ENCODE data around the gene SHB. TPM values are rescaled to one million over a fixed set of nuclear protein-coding genes. Genes with fewer than 3 reads are reported as not detected.
A peak's percentile ranks its signal among the peaks of the same experiment; 100 is the strongest.

SHB gene
- total and polyA plus RNA-seq, 2 donors (not counting 3 experiments of a cell fraction or from before 2014, with no cell fraction given): 13.4 to 24.9 TPM

GRCh38 chr9:37965116-37965515 lies 103.9 kb downstream of the SHB start:
- POLR2A ChIA-PET: no interaction called here
- no peak overlapping the region for H3K4me3 ChIP-seq (replicated peaks in 1 of 3; ENCODE audit: insufficient read depth in 1 of 3, low read depth in 1 of 3, low read length in 3 of 3)
- no peaks in the 10 kb centered on the region for H3K27me3 ChIP-seq (ENCODE audit: control insufficient read depth in 2 of 2, insufficient read depth in 2 of 2, low read length in 2 of 2)
- H3K4me1 ChIP-seq (ENCODE audit: control insufficient read depth, extremely low read depth, insufficient read depth, low read length): peaks cover 49% of the 10 kb centered on the region
- DNase-seq (ENCODE audit: low read depth, low spot score) (no peak), FAIRE-seq (peak; percentile 61)
- H3K9me3 ChIP-seq (replicated peaks; ENCODE audit: control insufficient read depth, insufficient read depth, low read length): no peaks in the 10 kb centered on the region
- H3K9me1 ChIP-seq (replicated peaks; ENCODE audit: control insufficient read depth, extremely low read depth, insufficient read depth, low read length): no peaks in the 10 kb centered on the region
- H2AFZ ChIP-seq (ENCODE audit: low read depth, low read length): no peak overlapping the region
- intact Hi-C loops (cut with micrococcal nuclease): loop anchor here (5.0 kb wide), 1 partner anchor 102 kb away; the partner anchor contains the start of gene SHB
- dilution Hi-C loops (cut with MboI; ENCODE audit: extremely low pct_ligation_motif_present, low sequenced_read_pairs): no loop called here
- H3K27ac ChIP-seq (ENCODE audit: insufficient read depth, low read depth, low read length): peak overlapping the region; percentile 67
- no peaks in the 10 kb centered on the region for H3K36me3 ChIP-seq (ENCODE audit: control insufficient read depth in 2 of 2, extremely low read depth in 1 of 2, insufficient read depth in 2 of 2, low read length in 2 of 2)
- H3K79me2 ChIP-seq (ENCODE audit: control insufficient read depth, insufficient read depth, low read length): peaks cover 10% of the 10 kb centered on the region
- H3K9ac ChIP-seq (replicated peaks; ENCODE audit: extremely low read depth, insufficient read depth, low read length): no peak overlapping the region
- CTCF ChIA-PET: no interaction called here
- TF ChIP-seq FOS (IDR thresholded peaks at IDR 0.05; ENCODE audit: borderline replicate concordance, insufficient read depth, low read length) (no peak), POLR2A (IDR thresholded peaks at IDR 0.05; ENCODE audit: low read depth, low read length) (no peak)
- no peaks in the 10 kb centered on the region for H4K20me1 ChIP-seq (replicated peaks; ENCODE audit: control insufficient read depth, extremely low read depth, insufficient read depth, low read length)
- no TSS peak for BruUV-seq (replicated peaks)
- no peak overlapping the region for H3K4me2 ChIP-seq (ENCODE audit: insufficient read depth, low read length)

GRCh38 chr9:37964740-37965081 lies 104.3 kb downstream of the SHB start:
- no TSS peak for BruUV-seq (replicated peaks)
- Histone ChIP-seq H3K27ac (ENCODE audit: insufficient read depth, low read depth, low read length) (peak overlapping the region; percentile 67), H4K20me1 (replicated peaks; ENCODE audit: control insufficient read depth, extremely low read depth, insufficient read depth, low read length) (no peaks in the 10 kb centered on the region), H3K79me2 (ENCODE audit: control insufficient read depth, insufficient read depth, low read length) (peaks cover 10% of the 10 kb centered on the region), H3K9me3 (replicated peaks; ENCODE audit: control insufficient read depth, insufficient read depth, low read length) (no peaks in the 10 kb centered on the region), H3K9ac (replicated peaks; ENCODE audit: extremely low read depth, insufficient read depth, low read length) (no peak overlapping the region), H3K4me2 (ENCODE audit: insufficient read depth, low read length) (no peak overlapping the region), H3K36me3 (ENCODE audit: control insufficient read depth in 2 of 2, extremely low read depth in 1 of 2, insufficient read depth in 2 of 2, low read length in 2 of 2) (no peaks in the 10 kb centered on the region), H3K27me3 (ENCODE audit: control insufficient read depth in 2 of 2, insufficient read depth in 2 of 2, low read length in 2 of 2) (no peaks in the 10 kb centered on the region), H3K9me1 (replicated peaks; ENCODE audit: control insufficient read depth, extremely low read depth, insufficient read depth, low read length) (no peaks in the 10 kb centered on the region), H3K4me1 (ENCODE audit: control insufficient read depth, extremely low read depth, insufficient read depth, low read length) (peaks cover 47% of the 10 kb centered on the region), H2AFZ (ENCODE audit: low read depth, low read length) (no peak overlapping the region), H3K4me3 (replicated peaks in 1 of 3; ENCODE audit: insufficient read depth in 1 of 3, low read depth in 1 of 3, low read length in 3 of 3) (no peak overlapping the region)
- dilution Hi-C loops (cut with MboI; ENCODE audit: extremely low pct_ligation_motif_present, low sequenced_read_pairs): no loop called here
- intact Hi-C loops (cut with micrococcal nuclease): loop anchor here (1.0 to 5.0 kb wide), 3 partner anchors 10 to 103 kb away; partner anchors contain the start of gene SHB
- TF ChIP-seq CTCF (IDR thresholded peaks at IDR 0.05; ENCODE audit: extremely low read depth in 1 of 2, insufficient read depth in 1 of 2, low read depth in 1 of 2, low read length in 2 of 2) (no peak), MYC (IDR thresholded peaks at IDR 0.05; ENCODE audit: low read depth, low read length) (no peak), MAX (IDR thresholded peaks at IDR 0.05; ENCODE audit: insufficient read depth, insufficient read length) (no peak), POLR2A (IDR thresholded peaks at IDR 0.05; ENCODE audit: low read depth, low read length) (no peak)
- DNase-seq (ENCODE audit: low read depth, low spot score) (no peak), FAIRE-seq (no peak)
- ChIA-PET CTCF (no interaction called here), POLR2A (no interaction called here)

Measured in endothelial cell of umbilical vein (primary cell).